Vagina (tissue), 2 donors: ENCODE measurements around the gene UTP20.

Experiments used
- CTCF ChIP-seq, 3 experiments: fragments of 450-650 bp in 2 of 3; fragments of 200-600 bp in 1 of 3; sonication (generic) in 1 of 3; IDR thresholded peaks; one replicate each; pipeline ENCODE4 v1.5.1; 2017 to 2019; ENCODE audit warnings: antibody characterized with exemption in 3 of 3, mild to moderate bottlenecking in 2 of 3, moderate library complexity in 2 of 3
- POLR2A ChIP-seq, 2 donors: fragments of 450-650 bp; IDR thresholded peaks; one replicate each; pipeline ENCODE4 v1.6.1; 2017; ENCODE audit warnings: antibody characterized with exemption in 2 of 2, mild to moderate bottlenecking in 2 of 2, moderate library complexity in 2 of 2

- TF ChIP-seq CTCF (IDR thresholded peaks at IDR 0.05) = no peak
- TF ChIP-seq POLR2A (IDR thresholded peaks at IDR 0.05) = no peak
Observed at GRCh38 chr12:101257357-101257756, 22.5 kb upstream of the UTP20 start.
